HG03060 (cell line): ENCODE results near the gene M6PR.
"Not testable (repeated sequence)": the region's sequence is repeated elsewhere in the genome, so short reads cannot be mapped to it uniquely, and the experiment has no call there.

ENCODE experiments used
- ATAC-seq: cut with Tn5 transposase; IDR thresholded peaks from one replicate; pipeline ENCODE4 v1.9.1; 2021; ENCODE audit warnings: low read depth, moderate number of reproducible peaks; ENCODE audit not compliant: unreplicated experiment

M6PR gene

DNA sequence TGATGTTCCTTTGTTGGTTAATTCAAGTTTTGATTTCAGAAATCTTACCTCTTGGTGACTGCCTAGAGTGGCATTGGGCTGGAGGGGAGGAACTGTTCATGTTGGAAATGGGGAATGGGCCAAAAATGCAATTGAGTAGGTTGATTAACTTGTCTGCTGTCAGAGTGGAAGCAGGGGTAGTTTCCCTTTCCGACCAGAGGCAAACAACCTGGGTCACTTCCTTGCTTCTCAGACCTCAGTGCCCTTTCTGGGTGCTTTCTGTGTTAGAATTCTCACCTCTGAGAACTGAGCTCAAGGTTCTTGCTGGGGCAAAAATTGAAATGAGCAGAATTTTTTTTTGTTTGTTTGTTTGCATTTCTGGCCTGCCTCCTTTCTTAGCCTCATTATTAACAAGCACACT is 2.3 kb upstream of the M6PR start:
- ATAC-seq = no peak

DNA sequence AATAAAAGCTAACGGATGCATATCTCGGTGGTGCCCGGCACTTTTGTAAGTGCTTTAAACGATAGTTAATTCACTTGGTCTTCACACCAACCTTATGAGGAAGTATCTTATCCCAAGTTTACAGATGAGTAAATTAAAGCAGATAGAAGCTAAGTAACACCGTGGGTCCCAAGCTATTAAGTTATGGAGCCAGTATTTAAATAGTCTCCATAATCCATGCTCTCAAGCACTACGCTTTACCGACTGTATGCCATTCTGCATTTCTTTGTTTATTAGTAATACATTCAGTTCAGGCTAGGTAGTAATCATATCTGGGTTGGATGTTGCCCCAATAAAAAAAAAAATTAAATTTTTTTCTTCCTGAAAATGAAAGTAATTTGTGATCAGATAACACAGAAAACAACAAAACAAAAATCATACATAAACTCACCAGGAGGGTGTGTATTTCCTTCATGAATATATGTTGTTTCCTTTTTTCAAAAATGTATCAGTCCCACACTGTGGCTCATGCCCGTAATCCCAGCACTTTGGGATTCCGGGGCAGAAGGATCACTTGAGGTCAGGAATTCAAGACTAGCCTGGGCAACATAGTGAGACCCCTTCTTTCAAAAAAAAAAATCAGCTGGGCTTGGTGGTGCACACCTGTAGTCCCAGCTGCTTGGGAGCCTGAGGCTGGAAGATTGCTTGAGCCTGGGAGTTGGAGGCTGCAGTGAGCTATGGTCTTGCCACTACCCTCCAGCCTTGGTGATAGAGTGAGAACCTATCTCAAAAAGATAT is 1.4 kb upstream of the M6PR start:
- ATAC-seq = no peak

DNA sequence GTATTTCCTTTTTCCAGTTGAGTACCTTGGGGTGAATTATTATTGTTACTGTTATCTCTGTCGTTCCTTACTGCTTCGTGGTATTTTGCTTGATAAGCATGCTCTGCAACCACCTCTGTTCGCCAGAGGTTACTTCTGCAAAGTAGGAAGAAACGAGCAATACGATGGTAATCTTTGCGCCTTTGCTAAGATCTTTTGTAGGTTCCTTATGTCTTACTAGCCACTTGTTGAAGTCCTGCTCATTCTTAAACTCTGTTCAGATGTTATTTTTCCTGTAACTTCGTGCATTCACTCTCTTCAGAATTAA is 729 bp upstream of the M6PR start:
- no peak for ATAC-seq

DNA sequence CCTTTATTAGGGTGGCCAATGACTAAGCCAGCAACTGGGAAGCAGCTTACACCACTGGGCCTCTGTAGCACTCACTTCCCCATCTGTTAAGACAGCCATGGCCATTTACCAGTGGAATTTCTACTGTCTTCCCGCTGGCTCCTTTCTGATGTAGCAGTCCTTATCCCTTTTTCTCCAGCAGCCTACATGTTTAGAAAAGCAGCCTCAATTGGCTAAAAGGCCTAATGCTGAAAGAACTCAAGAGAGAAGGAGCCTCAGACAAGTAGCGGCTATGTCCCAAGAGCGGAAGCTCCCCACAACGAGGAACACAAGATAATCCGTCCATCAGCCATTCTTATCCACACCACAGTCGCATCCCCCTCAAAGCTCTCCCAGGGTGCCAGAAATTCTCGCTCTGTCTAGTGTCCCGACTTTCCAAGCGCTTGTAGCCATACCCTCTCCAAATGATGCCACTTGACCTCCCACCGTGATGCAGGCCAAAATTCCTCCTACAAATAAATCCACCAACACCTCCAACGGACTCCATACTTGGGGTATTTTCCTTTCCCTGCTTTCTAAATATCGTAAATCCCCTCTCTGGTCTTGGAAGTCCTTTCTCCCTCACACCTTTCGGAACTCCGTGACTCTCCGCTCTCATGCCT is 624 bp downstream of the M6PR start:
- ATAC-seq = no peak

DNA sequence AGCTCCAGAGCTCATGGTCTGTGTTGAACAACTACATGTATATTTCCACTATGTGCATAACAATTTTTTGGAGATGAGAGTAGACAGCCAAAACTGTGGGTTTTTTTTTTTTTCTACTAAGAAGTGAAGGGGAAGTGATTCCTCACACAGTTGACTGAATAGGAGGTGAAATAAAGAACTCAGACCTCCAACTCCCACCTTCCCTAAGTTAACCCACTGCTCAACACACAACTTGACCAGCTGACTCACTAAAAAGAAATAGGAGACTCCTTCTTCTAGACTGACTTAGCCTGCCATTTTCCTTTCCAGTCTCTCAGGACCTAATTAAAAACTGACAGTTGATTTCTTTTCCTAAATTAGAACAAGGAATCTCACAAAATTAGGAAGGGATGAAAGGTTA is 1.7 kb downstream of the M6PR start:
- no peak for ATAC-seq

DNA sequence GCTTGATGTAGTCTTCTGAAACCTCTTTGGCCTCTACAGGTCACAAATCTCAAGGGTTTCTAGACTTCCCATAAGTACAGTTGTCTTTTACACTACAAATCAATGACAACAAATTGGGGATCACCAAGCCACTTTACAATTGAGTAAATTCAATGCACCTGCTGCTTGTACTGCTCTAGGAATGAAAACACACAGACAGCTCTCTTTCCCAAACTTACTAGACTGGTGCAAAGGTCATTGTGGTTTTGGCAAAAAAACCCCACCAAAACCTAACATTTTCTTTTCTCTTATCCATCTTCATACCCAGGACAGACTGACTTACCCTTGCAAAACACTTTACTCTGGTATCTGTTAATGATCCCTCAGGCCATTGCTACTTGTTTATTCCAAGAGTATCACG is 2.7 kb downstream of the M6PR start:
- no peak for ATAC-seq

DNA sequence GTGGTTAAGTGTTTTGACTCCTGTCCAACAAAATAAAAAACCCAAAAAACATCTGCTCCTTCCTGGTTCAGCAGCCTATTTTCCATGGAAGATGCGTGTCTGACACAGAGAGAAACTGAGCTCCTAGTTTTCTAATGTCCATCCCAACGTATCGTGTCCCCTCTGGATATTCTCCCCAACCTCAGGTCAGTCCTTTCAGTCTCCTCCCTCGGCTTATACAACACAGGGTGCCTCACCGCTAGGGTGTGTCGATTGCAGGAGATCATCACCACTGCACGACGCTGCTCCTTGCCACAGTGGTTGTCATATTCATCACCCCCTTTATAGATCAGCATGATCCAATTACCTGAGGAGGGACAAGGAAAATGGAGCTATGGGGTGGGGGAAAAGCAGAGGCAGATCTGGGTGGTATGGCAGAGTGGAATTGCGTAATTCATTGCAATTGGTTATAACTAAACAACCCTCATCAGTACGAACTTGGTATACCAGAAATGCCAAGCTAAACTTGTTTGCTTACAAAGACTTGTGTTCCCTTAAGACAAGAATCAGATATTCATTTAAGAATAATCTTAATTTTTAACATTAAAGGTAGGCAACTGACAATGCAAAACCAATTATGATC is 5.8 kb downstream of the M6PR start:
- no peak for ATAC-seq

DNA sequence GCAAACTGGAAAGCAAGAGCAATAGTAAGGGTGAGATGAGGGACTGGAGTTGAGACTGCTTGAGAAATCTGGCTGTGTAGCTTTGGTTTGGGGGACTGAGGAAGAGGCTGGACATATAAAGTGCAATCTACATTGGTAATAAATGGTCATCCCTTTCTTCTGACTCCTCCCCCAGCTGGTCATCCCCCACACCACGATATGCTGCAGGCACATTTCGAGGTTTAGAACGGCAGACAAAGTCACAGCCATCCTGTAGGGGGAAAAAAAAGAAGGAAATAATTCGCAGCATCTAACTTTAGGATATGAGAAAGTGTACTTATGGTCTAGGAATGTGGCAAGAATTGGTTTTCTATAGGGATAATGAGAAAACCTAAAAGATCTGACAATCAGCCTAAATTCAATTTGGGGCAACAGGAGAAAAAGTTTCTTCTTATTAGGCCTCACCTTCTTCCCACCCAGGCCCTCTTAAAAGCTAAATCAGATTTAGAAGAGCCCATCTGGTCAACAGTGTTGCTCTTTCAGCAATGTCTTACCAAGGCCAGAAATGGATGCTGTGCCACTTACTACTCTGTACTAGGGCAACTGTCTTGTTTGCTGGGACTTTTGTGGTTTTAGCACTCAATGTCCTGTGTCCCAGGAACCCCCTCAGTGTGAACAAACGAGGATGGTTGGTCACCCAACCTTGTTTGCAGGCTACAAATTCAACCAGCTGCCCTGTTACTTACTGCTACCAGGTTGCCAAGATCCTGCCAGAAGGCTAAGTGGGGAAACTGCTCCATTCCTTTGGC is 7.6 kb downstream of the M6PR start:
- no peak for ATAC-seq

DNA sequence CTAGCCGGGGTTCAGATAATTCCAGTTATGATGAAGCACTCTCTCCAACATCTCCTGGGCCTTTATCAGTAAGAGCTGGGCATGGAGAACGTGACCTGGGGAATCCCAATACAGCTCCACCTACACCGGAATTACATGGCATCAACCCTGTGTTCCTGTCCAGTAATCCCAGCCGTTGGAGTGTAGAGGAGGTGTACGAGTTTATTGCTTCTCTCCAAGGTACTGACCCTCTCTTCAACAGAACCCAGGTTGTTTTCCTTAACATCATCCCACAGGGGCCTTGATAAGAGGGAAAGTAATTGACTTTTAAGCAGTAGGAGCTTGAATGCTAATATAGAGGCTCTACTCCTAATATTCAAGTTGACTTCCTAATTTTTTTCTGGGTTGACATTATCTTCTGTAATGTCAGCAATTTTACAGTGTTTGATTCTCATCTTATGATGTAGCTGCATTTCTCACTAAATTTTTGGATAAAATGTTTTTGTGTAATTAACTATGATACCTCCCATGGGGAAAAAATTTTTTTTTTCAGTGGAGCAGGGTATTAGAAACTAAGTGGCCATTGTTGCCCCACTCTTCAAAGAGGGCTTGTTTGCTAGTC is 11.5 kb downstream of the M6PR start:
- ATAC-seq = not testable (repeated sequence)

DNA sequence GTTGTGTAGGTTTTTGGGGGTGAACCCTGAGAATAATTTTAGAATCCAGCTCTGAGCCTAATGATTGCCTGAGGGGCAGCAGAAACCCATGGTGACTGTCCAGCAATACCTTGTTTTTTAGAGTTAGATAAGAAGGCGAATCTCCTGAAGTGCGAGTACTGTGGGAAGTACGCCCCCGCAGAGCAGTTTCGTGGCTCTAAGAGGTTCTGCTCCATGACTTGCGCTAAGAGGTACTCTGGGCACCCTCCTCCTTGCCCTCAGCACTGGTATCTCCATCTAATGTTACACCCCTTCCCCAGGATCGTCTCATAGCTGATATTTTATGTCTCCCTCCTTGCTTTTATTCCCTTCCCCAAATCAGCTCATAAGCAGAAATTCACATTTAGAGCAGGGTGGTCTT is 12.7 kb downstream of the M6PR start:
- ATAC-seq = no peak

DNA sequence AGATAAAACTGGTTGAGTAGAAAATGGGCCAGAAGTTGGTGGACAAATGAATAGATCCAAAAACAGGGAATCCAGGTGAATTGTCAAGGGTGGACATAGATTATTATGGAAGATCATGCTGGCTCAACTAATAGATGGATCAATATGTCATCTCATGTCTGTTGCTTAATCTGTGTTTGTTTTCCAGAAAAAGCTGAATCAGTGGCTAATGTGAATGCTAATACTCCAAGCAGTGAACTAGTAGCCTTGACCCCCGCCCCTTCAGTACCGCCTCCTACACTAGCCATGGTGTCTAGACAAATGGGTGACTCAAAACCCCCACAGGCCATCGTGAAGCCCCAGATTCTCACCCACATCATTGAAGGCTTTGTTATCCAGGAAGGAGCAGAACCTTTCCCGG is 15.4 kb downstream of the M6PR start:
- not testable (repeated sequence) for ATAC-seq

DNA sequence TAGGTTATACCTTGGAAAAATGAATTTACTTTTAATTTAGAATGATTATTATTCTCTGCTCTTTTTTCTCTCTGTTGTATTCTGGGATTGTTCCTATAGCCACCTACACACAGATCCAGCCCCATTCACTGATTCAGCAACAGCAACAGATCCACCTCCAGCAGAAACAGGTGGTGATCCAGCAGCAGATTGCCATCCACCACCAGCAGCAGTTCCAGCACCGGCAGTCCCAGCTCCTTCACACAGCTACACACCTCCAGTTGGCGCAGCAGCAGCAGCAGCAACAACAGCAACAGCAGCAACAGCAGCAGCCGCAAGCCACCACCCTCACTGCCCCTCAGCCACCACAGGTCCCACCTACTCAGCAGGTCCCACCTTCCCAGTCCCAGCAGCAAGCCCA is 17.0 kb downstream of the M6PR start:
- ATAC-seq = not testable (repeated sequence)

DNA sequence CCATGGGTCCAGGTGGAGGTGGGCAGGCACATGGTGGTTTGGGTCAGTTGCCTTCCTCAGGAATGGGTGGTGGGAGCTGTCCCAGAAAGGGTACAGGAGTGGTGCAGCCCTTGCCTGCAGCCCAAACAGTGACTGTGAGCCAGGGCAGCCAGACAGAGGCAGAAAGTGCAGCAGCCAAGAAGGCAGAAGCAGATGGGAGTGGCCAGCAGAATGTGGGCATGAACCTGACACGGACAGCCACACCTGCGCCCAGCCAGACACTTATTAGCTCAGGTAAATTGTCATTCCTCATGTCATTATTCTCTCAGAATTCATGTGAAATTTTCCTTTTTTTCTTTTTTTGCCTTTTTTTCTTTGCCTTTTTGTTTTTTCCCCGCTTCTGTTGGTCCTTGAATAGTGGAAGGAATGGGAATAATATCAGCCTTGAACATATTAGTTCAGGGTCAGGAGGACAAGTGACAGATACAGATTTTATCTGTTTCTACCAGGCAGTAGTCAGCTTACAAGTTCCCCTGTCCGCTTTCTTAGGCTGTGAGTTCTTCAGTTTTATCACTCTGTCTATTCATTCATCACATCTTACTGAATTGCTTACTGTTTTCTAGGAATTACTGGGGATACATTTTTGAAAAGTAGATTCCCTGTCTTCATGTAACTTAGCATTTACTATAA is 18.7 kb downstream of the M6PR start:
- not testable (repeated sequence) for ATAC-seq

DNA sequence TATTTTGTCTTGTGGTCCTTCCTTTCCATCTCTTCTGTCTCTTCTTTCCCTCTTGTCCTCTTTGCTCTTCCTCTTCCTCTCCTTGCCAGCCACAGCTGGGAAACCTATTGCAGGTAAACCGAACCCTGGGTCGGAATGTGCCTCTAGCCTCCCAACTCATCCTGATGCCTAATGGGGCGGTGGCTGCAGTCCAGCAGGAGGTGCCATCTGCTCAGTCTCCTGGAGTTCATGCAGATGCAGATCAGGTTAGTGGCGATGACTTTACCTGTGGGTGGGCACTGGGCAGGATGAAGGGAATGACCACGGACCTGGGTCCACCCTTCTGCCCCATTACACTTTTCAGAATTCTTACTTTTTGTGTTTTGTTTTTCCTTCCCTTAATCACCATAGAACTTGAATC is 26.9 kb downstream of the M6PR start:
- no peak for ATAC-seq

DNA sequence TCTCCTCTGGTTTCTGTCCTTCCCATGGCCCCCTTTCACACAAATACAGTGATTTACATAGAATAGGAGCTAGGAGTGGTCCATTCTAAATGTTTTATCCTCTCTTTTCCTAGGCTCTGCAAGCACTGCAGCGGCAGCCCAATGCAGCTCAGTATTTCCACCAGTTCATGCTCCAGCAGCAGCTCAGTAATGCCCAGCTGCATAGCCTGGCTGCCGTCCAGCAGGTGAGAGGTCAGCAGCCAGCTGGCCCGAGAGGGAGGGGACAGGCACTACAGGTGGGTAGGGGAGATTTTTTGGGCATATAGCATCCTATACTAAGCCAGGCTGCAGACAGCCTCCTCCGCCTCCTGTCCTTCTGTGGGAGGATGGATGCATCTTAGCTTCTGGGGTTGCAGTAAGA is 29.8 kb downstream of the M6PR start:
- ATAC-seq = not testable (repeated sequence)

DNA sequence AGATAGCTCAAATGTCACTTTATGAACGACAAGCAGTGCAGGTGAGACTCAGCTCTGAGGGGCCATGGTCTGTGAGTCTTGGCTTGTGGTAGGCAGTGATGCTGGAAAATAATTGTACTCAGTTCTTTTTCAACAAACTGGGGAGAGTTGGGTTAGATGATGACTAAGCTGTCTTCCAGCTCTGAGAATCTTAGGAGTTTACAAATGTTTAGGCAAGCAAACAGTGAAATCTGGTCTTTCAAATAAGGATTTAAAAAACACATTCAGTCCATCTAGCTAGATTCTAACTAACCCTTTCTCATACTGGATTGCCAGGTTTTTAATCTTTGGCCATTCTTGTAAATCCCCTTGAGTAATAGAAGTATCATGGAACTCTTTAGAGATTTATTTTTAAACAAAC is 31.7 kb downstream of the M6PR start:
- no peak for ATAC-seq

DNA sequence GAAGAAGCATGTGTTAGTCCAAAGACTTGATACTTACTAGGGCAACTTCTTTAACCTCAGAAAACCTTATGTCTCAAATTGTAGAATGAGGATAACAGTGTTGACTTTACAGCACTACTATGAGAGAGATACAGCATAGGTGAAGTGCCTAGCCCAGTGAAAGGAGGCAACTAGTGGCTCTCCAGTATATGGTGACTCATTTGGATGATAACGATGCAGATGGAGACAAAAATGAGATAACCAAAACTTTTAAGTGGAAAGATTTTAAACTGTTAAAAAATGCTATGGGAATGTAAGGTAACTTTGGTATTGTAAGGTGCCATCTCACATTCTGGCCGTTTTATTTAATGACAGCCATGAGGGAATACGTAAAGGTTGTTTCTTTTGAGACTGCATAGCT is 32.4 kb downstream of the M6PR start:
- no peak for ATAC-seq

DNA sequence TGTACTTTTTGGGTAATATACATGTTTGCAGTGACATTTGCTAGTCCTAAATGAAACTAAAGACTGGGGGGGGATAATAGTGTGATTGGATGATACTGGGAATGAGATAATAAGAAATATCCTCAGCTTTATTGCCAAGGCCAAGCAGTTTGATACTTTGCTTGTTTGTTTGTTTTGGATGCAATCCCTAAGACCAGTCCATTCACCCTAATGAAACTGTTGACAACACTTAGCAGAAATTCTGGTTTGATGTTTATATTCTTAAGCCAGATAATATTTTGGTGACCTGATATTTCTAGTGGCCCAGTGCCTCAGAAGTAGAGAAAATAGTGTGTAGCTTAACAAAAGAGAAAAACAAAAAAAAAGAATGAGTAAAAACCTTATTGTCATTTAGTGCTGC is 33.3 kb downstream of the M6PR start:
- ATAC-seq = no peak

DNA sequence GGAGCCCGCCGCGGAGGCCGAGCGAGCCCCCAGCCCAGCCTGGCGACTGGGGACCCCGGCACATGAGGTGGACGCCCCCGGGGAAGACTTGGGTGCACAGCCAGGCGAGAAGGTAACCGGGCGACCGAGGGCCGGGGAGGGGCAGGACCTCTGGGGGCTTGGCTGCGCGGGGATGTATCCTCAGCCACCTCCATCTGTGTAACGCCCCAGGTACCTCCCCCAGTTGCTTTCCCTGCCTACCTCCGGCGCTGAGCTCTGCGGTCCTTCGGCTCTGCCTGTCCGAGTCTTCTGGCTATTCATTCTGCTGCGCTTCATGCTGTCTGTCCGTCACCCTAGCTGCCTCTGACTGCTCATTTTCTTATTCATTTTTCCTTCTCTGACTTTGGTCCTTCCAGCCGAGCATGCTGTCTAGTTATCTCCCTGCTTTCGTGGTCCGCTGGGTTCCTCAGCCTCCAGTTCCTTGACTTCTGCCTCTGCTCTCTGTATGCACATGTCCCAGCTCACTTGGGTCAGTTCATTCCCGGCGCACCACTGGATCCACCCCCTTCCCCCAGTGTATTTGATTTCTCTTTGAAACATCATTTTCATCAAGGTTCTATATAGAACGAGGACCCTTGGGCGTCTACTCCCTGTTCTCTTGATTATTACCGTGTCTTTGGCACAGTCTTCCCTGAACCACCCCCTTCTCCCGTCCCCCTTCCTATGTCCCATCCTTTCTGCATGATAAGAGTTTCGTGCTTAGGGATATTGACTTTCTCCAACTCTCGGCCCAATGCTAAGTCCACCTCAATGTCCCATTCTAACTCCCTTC is 34.5 kb downstream of the M6PR start:
- no peak for ATAC-seq
